GM10847 (cell line): ENCODE results near the gene TPSAB1.
"Not testable (repeated sequence)": the region's sequence is repeated elsewhere in the genome, so short reads cannot be mapped to it uniquely, and the experiment has no call there.

ENCODE experiments used
- POLR2A ChIP-seq: IDR thresholded peaks from 2 replicates; pipeline ENCODE4 v1.6.1; 2011; ENCODE audit not compliant: insufficient read length; ENCODE audit errors: extremely low read depth

TPSAB1 gene

GRCh38 chr16:1218061-1218929, 22.2 kb upstream of the TPSAB1 start:
- TF ChIP-seq POLR2A = no peak

GRCh38 chr16:1218930-1219611, 21.4 kb upstream of the TPSAB1 start:
- no peak for TF ChIP-seq POLR2A

DNA sequence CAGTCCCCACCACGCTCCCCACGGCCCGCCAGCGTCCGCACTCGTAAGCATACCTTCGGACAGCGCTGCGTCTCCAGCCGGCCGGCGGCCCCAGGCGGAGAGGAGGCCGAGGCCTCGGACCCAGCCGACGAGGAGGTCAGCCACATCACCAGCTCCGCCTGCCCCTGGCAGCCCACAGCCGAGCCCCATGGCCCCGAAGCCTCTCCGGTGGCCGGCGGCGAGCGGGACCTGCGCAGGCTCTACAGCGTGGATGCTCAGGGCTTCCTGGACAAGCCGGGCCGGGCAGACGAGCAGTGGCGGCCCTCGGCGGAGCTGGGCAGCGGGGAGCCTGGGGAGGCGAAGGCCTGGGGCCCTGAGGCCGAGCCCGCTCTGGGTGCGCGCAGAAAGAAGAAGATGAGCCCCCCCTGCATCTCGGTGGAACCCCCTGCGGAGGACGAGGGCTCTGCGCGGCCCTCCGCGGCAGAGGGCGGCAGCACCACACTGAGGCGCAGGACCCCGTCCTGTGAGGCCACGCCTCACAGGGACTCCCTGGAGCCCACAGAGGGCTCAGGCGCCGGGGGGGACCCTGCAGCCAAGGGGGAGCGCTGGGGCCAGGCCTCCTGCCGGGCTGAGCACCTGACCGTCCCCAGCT, 20.3 kb upstream of the TPSAB1 start:
- TF ChIP-seq POLR2A = no peak

DNA sequence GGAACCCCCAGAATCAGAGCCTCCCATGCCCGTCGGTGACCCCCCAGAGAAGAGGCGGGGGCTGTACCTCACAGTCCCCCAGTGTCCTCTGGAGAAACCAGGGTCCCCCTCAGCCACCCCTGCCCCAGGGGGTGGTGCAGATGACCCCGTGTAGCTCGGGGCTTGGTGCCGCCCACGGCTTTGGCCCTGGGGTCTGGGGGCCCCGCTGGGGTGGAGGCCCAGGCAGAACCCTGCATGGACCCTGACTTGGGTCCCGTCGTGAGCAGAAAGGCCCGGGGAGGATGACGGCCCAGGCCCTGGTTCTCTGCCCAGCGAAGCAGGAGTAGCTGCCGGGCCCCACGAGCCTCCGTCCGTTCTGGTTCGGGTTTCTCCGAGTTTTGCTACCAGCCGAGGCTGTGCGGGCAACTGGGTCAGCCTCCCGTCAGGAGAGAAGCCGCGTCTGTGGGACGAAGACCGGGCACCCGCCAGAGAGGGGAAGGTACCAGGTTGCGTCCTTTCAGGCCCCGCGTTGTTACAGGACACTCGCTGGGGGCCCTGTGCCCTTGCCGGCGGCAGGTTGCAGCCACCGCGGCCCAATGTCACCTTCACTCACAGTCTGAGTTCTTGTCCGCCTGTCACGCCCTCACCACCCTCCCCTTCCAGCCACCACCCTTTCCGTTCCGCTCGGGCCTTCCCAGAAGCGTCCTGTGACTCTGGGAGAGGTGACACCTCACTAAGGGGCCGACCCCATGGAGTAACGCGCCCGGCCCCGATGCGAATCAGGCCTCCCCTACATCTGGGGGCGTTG, 19.5 kb upstream of the TPSAB1 start:
- no peak for TF ChIP-seq POLR2A

DNA sequence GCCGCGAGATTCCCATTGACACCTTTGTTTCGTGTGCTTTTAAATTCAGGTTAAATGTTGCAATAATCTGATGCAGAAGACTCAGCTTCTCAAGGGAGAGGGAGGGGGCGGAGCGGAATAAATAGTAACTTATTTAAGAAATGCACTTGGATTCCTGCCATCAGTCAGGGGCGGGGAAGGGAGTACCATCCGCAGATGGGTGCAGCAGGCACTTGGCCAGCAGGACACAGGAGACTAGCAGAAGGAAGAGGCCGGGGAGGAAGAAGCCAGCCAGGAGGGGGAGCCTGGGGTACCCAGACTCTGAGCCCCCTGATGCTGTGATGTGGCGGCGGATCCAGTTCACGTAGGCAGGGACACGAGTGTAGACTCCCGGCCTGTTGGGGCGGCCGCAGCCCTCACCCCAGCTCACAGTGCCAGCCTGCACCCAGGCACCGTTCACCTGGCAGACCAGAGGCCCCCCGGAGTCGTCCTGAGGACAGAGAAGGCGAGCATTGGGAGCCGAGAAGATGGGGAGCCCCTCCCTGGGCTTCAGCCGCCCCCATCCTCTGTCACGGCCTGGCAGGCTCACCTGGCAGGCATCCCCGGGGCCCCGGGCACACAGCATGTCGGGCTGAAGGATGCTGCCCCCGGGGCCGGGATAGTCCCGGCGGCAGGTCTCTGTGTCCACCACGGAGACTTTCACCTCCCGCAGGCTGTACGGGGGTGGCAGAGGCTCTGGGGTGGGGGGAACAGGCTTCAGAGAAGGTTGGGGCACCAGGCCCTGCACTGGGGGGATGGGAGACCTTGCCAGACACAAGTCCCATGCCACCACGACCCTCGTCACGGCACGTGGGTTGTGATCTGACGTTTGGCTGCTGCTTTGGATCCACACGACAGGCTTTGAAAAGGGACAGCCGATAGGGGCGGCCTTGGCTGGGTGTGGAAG, 18.6 kb upstream of the TPSAB1 start:
- TF ChIP-seq POLR2A = no peak

DNA sequence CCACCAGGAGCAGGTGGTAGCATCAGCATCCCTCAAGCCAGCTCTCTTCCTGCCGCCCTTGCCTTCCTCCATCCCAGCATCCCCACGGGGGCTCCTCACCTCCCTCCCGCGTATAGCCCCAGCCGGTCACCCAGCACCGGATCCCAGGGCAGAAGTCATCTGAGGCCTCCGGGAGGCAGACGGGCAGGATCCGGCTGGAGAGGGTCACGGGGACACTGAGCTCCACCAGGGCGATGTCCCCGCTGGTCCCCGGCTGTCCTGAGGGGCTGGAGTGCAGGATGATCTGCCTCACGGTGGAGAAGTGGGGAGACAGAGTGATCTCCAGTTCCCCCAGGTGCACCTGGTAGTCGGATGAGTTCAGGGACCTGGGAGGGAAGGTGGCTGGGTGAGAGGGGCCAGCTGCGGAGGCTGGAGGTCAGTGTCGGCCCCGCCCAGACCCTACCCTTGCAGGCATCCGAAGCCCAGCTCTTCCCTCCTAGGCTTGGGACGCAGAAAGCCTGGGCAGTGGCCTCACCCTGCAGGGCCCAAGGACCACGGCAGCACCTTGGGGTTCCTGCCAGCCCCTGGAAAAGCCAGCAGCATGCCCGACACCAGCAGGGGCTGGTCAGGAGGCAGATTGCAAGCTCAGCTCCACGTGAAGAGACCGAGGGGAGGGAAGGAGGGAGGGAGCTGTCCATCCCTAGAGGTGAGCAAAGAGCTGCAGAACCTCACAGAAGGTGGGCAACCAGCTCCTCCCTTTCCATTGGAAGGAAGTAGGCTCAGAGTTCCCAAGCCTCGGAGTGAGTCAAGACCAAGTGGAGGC, 17.8 kb upstream of the TPSAB1 start:
- TF ChIP-seq POLR2A = no peak

- no peak for TF ChIP-seq POLR2A
These were observed 16.9 kb upstream of the TPSAB1 start for GRCh38 chr16:1223355-1224214.

- no peak for TF ChIP-seq POLR2A
These were observed 15.9 kb upstream of the TPSAB1 start for GRCh38 chr16:1224558-1224957.

- TF ChIP-seq POLR2A = no peak
These were observed 15.5 kb upstream of the TPSAB1 start, which contains the start of gene TPSG1 for GRCh38 chr16:1225051-1225451. TSS of gene TPSG1 (minus strand) at chr16:1225268. CDS start at chr16:1225252, 16 bp downstream.

- not testable (repeated sequence) for TF ChIP-seq POLR2A
These were observed 10.4 kb upstream of the TPSAB1 start, which contains the start of gene TPSB2 for GRCh38 chr16:1230084-1230470. TSS of gene TPSB2 (minus strand) at chr16:1230184. CDS start at chr16:1229951, 233 bp downstream.

DNA sequence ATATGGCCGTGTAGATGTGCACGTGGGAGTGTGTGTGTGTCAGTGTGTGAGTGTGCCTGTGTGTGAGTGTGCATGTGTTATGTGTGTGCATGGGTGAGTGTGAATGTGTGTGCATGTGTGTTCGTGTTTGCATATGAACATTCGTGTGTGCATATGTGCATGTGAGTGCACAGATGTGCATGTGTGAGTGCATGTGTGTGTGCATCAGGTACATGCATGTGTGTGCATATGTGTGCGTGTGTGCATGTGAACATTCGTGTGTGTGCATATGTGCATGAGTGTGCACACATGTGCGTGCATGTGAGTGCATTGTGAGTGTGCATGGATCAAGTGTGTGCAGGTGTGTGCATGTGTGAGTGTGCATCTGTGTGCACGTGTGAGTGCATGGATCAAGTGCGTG, 2.5 kb upstream of the TPSAB1 start:
- no peak for TF ChIP-seq POLR2A

DNA sequence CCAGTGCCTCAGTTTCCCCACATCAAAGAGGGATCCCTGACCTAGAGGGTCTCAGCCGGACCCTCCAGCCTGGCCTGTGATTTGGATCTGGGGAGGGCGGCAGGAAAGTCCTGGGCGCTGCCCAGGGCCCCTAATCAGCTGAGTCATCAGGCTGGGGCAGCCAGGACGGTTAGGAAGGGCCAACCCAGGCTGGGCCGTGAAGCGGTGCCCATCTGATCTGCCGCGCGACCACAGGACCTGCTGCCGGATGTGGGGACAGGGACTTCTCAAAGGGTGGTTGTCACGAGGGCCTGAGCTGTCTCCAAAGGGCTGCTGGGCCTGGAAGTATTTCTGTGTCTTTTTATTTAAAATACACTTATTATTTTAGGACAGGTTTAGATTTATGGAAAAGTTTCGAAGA, 4.4 kb downstream of the TPSAB1 start:
- no peak for TF ChIP-seq POLR2A

DNA sequence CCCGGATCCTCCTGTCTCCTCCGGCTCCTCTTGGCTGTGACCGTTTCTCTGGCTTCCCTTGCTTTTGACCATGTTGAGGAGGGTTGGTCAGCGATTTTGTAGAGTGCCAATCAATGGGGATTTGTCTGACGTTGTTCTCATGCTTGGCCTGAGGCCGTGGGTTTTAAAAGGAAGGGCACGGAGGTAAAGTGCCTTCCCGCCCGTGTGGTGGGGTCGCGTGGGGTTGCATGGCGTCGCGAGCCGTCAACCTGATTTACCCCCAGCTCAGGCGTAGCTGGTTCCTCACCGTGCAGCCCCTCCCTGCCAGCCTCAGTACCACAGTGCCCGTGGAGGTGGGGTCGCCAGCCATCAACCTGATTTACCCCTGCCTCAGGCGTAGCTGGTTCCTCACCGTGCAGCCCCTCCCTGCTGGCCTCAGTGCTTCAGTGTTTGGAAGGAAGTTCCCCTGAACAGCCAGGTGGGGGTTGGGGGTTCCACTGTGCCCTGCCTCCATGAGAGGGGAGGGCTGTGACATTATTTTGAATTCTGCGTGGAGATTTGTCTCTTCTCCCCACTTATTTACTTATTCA, 5.0 kb downstream of the TPSAB1 start:
- TF ChIP-seq POLR2A = no peak
